OCI-LY1 (cell line): ENCODE results near the gene NOD1.

Source experiments
- EZH2 ChIP-seq: fragments of 200-600 bp; sonication (generic), shearing (Covaris generic); IDR thresholded peaks from 2 replicates; pipeline ENCODE4 v1.8.0; 2017; ENCODE audit warnings: borderline replicate concordance, mixed run types, mild to moderate bottlenecking, antibody characterized with exemption, low read length, moderate library complexity, mixed read lengths
- TF ChIP-seq, protein P1 (sequence below): fragments of 200-600 bp; sonication (generic), shearing (Covaris generic); IDR thresholded peaks from 2 replicates; pipeline ENCODE4 v1.5.1; 2017; ENCODE audit warnings: mild to moderate bottlenecking, antibody characterized with exemption, low read length, moderate library complexity, mixed read lengths

DNA sequence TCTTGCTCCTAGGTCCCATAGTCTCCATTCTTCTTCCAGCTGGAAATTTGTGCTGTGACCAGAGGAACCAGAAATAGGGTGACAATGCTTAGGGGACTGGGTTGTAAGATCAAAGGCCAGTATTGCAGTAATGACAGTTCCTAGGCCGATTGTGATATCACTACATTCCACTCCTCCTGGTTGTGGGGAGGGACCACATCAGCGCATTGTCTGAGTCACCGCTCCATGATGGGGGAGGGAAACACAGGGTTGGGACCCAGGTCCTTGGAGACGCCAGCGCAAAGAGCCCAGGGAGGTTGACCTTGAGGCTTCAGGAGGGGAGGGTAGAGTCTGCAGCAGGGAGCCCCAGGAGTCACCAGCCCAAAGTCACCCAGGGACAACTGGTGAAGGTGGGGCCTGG is 46.8 kb upstream of the NOD1 start:
- TF ChIP-seq, protein P1, sequence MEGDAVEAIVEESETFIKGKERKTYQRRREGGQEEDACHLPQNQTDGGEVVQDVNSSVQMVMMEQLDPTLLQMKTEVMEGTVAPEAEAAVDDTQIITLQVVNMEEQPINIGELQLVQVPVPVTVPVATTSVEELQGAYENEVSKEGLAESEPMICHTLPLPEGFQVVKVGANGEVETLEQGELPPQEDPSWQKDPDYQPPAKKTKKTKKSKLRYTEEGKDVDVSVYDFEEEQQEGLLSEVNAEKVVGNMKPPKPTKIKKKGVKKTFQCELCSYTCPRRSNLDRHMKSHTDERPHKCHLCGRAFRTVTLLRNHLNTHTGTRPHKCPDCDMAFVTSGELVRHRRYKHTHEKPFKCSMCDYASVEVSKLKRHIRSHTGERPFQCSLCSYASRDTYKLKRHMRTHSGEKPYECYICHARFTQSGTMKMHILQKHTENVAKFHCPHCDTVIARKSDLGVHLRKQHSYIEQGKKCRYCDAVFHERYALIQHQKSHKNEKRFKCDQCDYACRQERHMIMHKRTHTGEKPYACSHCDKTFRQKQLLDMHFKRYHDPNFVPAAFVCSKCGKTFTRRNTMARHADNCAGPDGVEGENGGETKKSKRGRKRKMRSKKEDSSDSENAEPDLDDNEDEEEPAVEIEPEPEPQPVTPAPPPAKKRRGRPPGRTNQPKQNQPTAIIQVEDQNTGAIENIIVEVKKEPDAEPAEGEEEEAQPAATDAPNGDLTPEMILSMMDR: no peak
- no peak for TF ChIP-seq EZH2
